G401.6 (cell line): ENCODE measurements around the gene FAM204A.

Experiments used
- FAIRE-seq: peaks from 2 replicates; lab custom pipeline; 2012; peaks lifted over from hg19 to GRCh38; lab: Jason Lieb, UNC

FAM204A gene

DNA sequence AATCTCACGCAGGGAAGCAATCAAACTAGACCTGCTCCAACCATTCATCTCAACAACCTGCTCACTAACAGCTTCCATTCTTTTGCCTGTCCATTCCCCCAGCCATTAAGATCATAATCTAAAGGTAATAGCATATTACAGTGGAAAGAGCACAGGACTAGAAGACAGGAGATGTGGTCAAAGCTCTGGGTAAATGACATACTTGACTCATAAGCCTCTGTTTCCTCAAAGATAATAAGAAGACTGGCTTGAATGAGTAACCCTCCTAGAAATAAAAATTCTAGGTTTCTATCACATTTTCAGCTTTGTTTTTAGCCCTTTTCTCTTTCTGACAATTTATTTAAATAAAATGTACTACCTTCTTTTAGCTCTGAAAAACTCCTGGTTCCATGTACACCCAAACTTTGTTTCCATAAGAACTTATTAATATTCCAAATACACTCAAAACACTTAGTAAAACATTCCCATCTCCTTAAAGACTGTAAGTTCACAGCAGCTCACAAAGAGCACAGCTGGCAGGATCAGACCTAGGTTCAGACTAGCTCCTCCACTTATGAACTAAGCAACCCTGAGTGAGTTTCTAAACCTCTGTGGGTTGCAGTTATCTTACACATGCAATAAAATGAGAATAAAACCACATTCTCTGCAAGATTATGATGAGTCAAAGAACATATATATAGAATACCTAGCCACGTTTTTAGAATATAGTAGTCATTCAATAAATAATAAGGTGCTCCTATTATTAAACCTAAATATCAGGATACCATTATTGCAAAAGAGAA lies 11.6 kb downstream of the FAM204A start:
- no peak for FAIRE-seq

- FAIRE-seq = no peak
Measured at GRCh38 chr10:118324140-118324539, 18.0 kb downstream of the FAM204A start.

- FAIRE-seq = no peak
Measured at GRCh38 chr10:118321724-118322575, 20.2 kb downstream of the FAM204A start.

GRCh38 chr10:118315629-118316028 lies 26.5 kb downstream of the FAM204A start:
- no peak for FAIRE-seq

- FAIRE-seq = no peak
Measured at GRCh38 chr10:118314882-118315281, 27.2 kb downstream of the FAM204A start.

DNA sequence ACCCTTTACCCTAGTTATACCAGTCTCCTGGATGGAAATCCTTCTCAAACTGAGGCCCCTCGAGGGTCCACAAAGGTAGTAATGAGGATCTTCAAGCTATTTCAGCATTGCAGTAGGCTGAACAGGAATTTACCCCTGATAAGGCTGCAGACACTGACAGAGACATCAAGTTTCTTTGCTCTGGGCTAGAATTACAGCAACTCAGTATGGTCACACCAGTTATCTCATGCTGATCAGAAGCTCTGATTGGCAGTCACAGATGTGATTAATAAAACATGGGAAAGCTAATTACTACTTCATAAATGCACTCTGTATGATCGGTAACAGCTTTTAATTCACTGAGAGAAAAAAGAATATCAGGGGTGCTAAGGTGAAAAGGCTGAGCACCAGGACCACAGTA lies 30.6 kb downstream of the FAM204A start:
- FAIRE-seq = no peak

GRCh38 chr10:118310822-118311221 lies 31.3 kb downstream of the FAM204A start:
- FAIRE-seq = peak; percentile 40

- no peak for FAIRE-seq
Measured at GRCh38 chr10:118309911-118310310, 32.2 kb downstream of the FAM204A start.

DNA sequence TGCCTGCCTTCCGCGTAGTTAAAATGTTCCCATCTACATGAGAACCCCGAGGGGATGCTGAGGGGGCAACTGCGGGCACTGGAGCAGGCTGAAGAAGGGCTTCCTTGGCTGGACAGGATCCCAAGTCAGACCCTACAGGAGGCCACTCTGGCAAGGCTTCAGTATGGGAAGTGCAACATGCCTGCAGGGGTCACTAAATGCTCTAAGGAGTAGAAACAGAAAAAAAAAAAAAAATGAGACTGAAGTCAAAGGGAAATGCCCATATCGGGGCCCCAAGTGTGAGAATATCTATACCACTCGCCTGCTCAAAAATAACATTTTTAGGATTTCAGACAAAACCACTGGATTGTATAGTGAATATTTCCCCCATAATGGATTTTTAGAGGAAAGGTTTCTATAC lies 33.5 kb downstream of the FAM204A start:
- FAIRE-seq = no peak

- FAIRE-seq = no peak
Measured at GRCh38 chr10:118307859-118308258, 34.3 kb downstream of the FAM204A start.

DNA sequence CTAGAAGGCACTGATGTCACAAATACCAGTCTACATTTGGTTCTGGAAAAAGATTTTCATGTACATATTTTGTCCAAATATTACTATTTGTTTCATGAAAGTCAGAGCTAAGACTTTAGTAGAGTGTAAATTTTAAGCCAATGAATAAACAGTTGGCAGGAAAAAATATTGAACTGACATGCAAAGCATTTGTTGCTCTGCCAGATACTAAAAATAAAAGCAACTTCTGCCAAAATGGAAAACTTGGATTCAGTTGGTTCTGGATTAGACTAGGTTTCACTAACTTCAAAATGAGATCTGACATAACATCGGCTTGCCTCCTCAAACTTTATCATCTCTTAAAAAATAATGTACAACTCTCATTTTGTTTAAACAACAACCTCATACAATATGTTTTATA lies 34.9 kb downstream of the FAM204A start:
- no peak for FAIRE-seq

GRCh38 chr10:118305730-118306129 lies 36.4 kb downstream of the FAM204A start:
- no peak for FAIRE-seq

- FAIRE-seq = no peak
Measured at GRCh38 chr10:118304521-118304920, 37.6 kb downstream of the FAM204A start.

DNA sequence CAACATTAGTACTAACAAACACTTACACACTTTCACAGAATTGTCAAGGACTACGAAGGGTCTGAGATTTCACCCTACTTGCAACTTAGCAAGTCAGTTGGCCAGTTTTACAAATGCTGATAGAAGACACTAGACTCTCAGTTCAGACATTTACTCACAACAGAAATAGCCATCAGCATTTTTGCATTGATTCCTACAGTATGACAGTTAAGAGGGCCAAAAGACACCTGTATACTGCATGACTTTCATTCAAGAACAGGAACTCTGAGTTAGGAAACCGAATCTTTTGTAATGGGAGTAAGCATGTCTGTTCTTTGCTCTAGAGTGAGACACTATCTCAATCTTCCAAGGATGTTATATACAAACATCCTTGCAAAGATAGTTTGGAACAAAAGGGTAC lies 40.9 kb downstream of the FAM204A start:
- FAIRE-seq = no peak

GRCh38 chr10:118300320-118300719 lies 41.8 kb downstream of the FAM204A start:
- no peak for FAIRE-seq

- no peak for FAIRE-seq
Measured at GRCh38 chr10:118298787-118299186, 43.3 kb downstream of the FAM204A start.

DNA sequence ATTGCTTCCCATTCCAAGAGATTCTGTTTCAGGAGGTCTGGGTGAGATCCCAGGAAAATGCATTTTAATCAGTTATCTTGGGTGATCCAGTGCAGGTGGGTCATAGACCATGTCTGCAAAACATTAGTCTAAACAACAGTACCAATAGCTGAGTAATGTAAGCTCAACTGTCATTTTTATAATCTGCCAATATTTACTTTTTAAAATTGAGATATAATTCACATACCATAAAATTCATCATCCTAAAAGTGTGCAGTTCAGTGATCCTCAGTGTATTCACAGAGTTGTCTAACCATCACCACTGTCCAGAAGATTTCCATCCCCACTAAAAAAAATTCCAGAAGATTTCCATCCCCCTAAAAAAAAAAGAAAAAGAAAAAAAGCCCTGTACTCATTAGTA lies 51.0 kb downstream of the FAM204A start:
- FAIRE-seq = no peak

- FAIRE-seq = no peak
Measured at GRCh38 chr10:118290471-118290995, 51.6 kb downstream of the FAM204A start.

DNA sequence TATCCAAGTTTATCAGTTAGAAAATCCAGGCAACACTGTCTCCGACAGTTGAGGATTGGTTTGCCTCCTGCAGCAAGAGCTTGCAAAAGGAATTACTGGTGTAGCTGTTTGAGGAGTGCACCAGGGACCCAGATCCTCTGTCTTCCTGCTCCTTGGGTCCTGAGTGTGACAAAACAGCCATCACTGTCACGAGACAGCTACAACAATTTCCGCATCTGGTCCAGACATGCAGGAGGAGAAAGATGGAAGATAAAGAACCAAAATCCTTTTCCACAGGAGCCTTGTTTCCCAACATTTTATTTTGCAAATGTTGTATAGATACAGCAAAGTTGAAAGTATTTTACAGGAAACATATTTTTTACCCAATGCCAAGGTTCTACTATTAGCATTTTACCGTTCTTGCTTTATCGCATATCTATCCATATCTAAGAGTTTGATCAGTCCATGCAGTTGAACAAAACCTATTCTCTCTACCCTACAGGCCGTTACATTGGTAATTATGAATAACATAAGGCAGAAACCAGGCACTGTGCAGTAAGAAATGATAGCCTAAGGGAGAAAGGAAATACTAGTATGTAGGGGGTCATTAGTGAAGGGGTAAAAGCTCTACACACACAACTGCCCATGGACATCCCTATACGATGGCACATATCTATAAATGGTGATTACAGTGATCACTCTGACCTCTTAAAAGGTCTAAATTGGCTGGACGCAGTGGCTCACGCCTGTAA lies 54.9 kb downstream of the FAM204A start:
- no peak for FAIRE-seq

DNA sequence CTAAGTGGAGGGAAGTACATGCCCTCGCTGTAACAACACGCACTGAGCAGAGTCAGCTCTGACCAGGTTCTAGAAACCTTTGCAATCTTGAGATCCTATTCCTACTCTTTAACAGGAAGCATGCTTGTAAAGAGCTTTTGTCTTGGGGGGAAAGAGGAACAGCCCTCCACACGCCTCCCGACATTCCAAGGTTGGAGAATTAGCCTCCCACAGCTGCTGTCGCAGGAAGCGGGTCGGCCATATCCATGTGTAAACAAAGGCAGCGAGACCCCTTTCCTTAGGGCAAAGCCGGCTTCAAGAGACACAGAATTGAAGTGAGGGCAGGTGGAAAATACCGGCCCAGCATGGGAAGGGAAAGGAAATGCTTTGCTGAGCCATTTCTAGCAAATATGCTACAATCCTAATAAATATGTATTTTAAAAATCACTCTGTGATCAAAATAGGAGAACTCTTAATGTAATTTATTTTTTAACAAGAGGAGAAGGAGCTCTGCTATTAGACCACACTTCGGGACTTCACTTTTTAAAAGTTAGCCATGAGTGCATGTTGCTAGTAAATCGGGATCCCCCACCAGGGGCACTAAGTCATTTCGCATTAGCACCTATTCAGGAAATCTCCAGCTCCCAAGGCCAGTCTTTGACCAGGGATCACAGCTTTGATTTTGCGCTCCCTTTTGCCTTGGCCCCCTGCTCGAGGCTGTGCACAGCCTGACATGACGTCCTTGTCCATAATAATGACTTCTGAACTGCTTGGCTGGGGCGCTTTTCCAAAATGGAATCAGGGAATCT lies 55.9 kb downstream of the FAM204A start:
- FAIRE-seq = no peak

DNA sequence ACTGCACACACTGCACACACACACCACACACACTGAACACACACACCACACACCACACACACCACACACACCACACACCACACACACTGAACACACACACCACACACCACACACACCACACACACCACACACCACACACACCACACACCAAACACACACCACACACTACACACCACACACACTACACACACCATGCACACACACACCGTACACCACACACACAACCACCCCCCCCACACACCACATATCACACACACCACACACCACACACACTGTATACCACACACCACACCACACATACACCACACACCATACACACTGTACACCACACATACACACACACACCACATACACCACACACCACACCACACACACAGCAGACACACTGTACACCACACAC lies 59.5 kb downstream of the FAM204A start:
- FAIRE-seq = no peak

- no peak for FAIRE-seq
Measured at GRCh38 chr10:118278649-118279048, 63.5 kb downstream of the FAM204A start.
